Measurements from ENCODE around the gene ZNF444. TPM values are rescaled to one million over a fixed set of nuclear protein-coding genes. Genes with fewer than 3 reads are reported as not detected.

Gene ZNF444
- total and polyA plus RNA-seq, 2 donors (not counting 3 experiments of a cell fraction or from before 2014, with no cell fraction given): 37.2 to 41.7 TPM

- Histone ChIP-seq H2AFZ (ENCODE audit: low read depth, low read length) (no peak overlapping the region), H3K4me1 (ENCODE audit: control insufficient read depth, extremely low read depth, insufficient read depth, low read length) (no peaks in the 10 kb centered on the region), H3K4me3 (replicated peaks in 1 of 3; ENCODE audit: insufficient read depth in 1 of 3, low read depth in 1 of 3, low read length in 3 of 3) (no peak overlapping the region), H4K20me1 (replicated peaks; ENCODE audit: control insufficient read depth, extremely low read depth, insufficient read depth, low read length) (no peaks in the 10 kb centered on the region), H3K27ac (ENCODE audit: insufficient read depth, low read depth, low read length) (no peak overlapping the region), H3K79me2 (ENCODE audit: control insufficient read depth, insufficient read depth, low read length) (peaks cover 32% of the 10 kb centered on the region), H3K27me3 (ENCODE audit: control insufficient read depth in 2 of 2, insufficient read depth in 2 of 2, low read length in 2 of 2) (no peaks in the 10 kb centered on the region), H3K9ac (replicated peaks; ENCODE audit: extremely low read depth, insufficient read depth, low read length) (no peak overlapping the region), H3K9me1 (replicated peaks; ENCODE audit: control insufficient read depth, extremely low read depth, insufficient read depth, low read length) (no peaks in the 10 kb centered on the region), H3K4me2 (ENCODE audit: insufficient read depth, low read length) (no peak overlapping the region), H3K36me3 (ENCODE audit: control insufficient read depth in 2 of 2, extremely low read depth in 1 of 2, insufficient read depth in 2 of 2, low read length in 2 of 2) (peaks cover 0 to 4% of the 10 kb centered on the region in 2 experiments), H3K9me3 (replicated peaks; ENCODE audit: control insufficient read depth, insufficient read depth, low read length) (no peaks in the 10 kb centered on the region)
- POLR2A ChIA-PET: no interaction called here
- BruUV-seq (replicated peaks): no TSS peak
- intact Hi-C loops (cut with micrococcal nuclease) (no loop called here), dilution Hi-C loops (cut with MboI; ENCODE audit: extremely low pct_ligation_motif_present, low sequenced_read_pairs) (no loop called here)
- FAIRE-seq (no peak), DNase-seq (ENCODE audit: low read depth, low spot score) (no peak)
- TF ChIP-seq POLR2A (IDR thresholded peaks at IDR 0.05; ENCODE audit: low read depth, low read length) (no peak), POLR2AphosphoS5 (IDR thresholded peaks at IDR 0.05; ENCODE audit: insufficient read depth, low read depth, low read length) (no peak), JUN (IDR thresholded peaks at IDR 0.05; ENCODE audit: borderline replicate concordance, insufficient read depth, insufficient read length, low read depth) (no peak), FOS (IDR thresholded peaks at IDR 0.05; ENCODE audit: borderline replicate concordance, insufficient read depth, low read length) (no peak), MYC (IDR thresholded peaks at IDR 0.05; ENCODE audit: low read depth, low read length) (no peak), GATA2 (IDR thresholded peaks at IDR 0.05; ENCODE audit: insufficient read depth, insufficient read length, low read depth, low read length) (no peak), EZH2 (IDR thresholded peaks at IDR 0.05; ENCODE audit: borderline replicate concordance, low read depth, low read length, severe bottlenecking) (no peak), MAX (IDR thresholded peaks at IDR 0.05; ENCODE audit: insufficient read depth, insufficient read length) (no peak), CTCF (IDR thresholded peaks at IDR 0.05; ENCODE audit: extremely low read depth in 1 of 2, insufficient read depth in 1 of 2, low read depth in 1 of 2, low read length in 2 of 2) (no peak)
- CTCF ChIA-PET: no interaction called here
Observed at GRCh38 chr19:56101095-56101494, 40.0 kb upstream of the ZNF444 start.

All from endothelial cell of umbilical vein (primary cell).